Smooth muscle cell (in vitro differentiated cells): ENCODE data around the gene HES1. TPM values are rescaled to one million over a fixed set of nuclear protein-coding genes. Genes with fewer than 3 reads are reported as not detected.

ENCODE experiments used
- DNase-seq: peaks from one replicate; lab custom pipeline; 2025; ENCODE audit not compliant: unreplicated experiment; lab: John Stamatoyannopoulos, UW
- H2AFZ ChIP-seq: fragments of 200-600 bp; sonication (generic); 2 replicates; pipeline ENCODE4 v1.6.0; 2016; ENCODE audit warnings: antibody characterized with exemption, low read depth, mild to moderate bottlenecking
- H3F3A ChIP-seq: fragments of 200-600 bp; sonication (generic); 2 replicates; pipeline ENCODE4 v1.6.0; 2017; ENCODE audit warnings: antibody characterized with exemption, low read depth
- H3K27ac ChIP-seq: fragments of 200-600 bp; sonication (generic); 2 replicates; pipeline ENCODE4 v1.5.1; 2016; ENCODE audit warnings: low read depth, mild to moderate bottlenecking
- H3K27me3 ChIP-seq: fragments of 200-600 bp; sonication (generic); 2 replicates; pipeline ENCODE4 v1.6.1; 2016; ENCODE audit warnings: low read depth, mild to moderate bottlenecking
- H3K36me3 ChIP-seq: fragments of 200-600 bp; sonication (generic); 2 replicates; pipeline ENCODE4 v1.5.1; 2016; ENCODE audit warnings: low read depth
- H3K4me1 ChIP-seq: fragments of 200-600 bp; sonication (generic); 2 replicates; pipeline ENCODE4 v1.5.1; 2016; ENCODE audit warnings: low read depth
- H3K4me2 ChIP-seq: fragments of 200-600 bp; sonication (generic); 2 replicates; pipeline ENCODE4 v1.6.0; 2016; ENCODE audit warnings: mild to moderate bottlenecking
- H3K4me3 ChIP-seq: fragments of 200-600 bp; sonication (generic); 2 replicates; pipeline ENCODE4 v1.5.1; 2016; ENCODE audit warnings: mild to moderate bottlenecking
- H3K79me2 ChIP-seq: fragments of 200-600 bp; sonication (generic); 2 replicates; pipeline ENCODE4 v1.6.0; 2016; ENCODE audit warnings: low read depth, mild to moderate bottlenecking
- H3K9ac ChIP-seq: fragments of 200-600 bp; sonication (generic); 2 replicates; pipeline ENCODE4 v1.6.0; 2016; ENCODE audit warnings: low read depth
- H3K9me3 ChIP-seq: fragments of 200-600 bp; sonication (generic); replicated peaks from 2 replicates; pipeline ENCODE4 v1.5.1; 2016; ENCODE audit warnings: low read depth
- H4K20me1 ChIP-seq: fragments of 200-600 bp; sonication (generic); 2 replicates; pipeline ENCODE4 v1.6.0; 2016; ENCODE audit warnings: low read depth
- CTCF ChIP-seq: fragments of 200-600 bp; sonication (generic); IDR thresholded peaks from 2 replicates; pipeline ENCODE4 v1.5.1; 2017; ENCODE audit warnings: borderline replicate concordance, mild to moderate bottlenecking, antibody characterized with exemption; ENCODE audit not compliant: insufficient read depth, poor library complexity, severe bottlenecking
- WGBS: methylation state at CpG from one replicate; pipeline ENCODE4 v1.1.7; 2016; ENCODE audit warnings: low lambda C conversion rate; 5-methylcytosine and 5-hydroxymethylcytosine counted together
- polyA plus RNA-seq: library from polyadenylated mRNA; unstranded; fragments of >200 nt; fragmentation: Nextera tagmentation; extraction: Ambion mirVana; gene quantifications from 2 replicates; pipeline ENCODE4 v1.2.1, GENCODE V29; 2016
- total RNA-seq: library from RNA; depleted of rRNA; stranded (reverse); fragments of >200 nt; gene quantifications from 2 replicates; pipeline ENCODE4 v1.2.3, GENCODE V29; 2014

HES1 gene
- total and polyA plus RNA-seq, 2 experiments from 2014 or later = 59.9 to 69.5 TPM

- no peaks in the 10 kb centered on the region for H3K9me3 ChIP-seq
- H3K4me3 ChIP-seq = no peak overlapping the region
- H3F3A ChIP-seq = no peaks in the 10 kb centered on the region
- DNase-seq = no peak
- 72% methylated on average over 9 of the region's 9 CpGs for WGBS
- H3K36me3 ChIP-seq = no peaks in the 10 kb centered on the region
- H3K4me2 ChIP-seq = no peak overlapping the region
- H3K27ac ChIP-seq = no peak overlapping the region
- no peaks in the 10 kb centered on the region for H3K79me2 ChIP-seq
- H3K4me1 ChIP-seq = no peaks in the 10 kb centered on the region
- H3K27me3 ChIP-seq = no peaks in the 10 kb centered on the region
- H3K9ac ChIP-seq = no peak overlapping the region
- no peak overlapping the region for H2AFZ ChIP-seq
- TF ChIP-seq CTCF = no peak
- no peaks in the 10 kb centered on the region for H4K20me1 ChIP-seq
Measured at GRCh38 chr3:194112120-194113106, 23.5 kb upstream of the HES1 start.

GRCh38 chr3:194114123-194114522, 21.8 kb upstream of the HES1 start:
- WGBS = 93% methylated on average over 7 of the region's 7 CpGs
- no peak overlapping the region for H3K9ac ChIP-seq
- H3K36me3 ChIP-seq = no peaks in the 10 kb centered on the region
- no peaks in the 10 kb centered on the region for H3K4me1 ChIP-seq
- H3K9me3 ChIP-seq = no peaks in the 10 kb centered on the region
- no peak overlapping the region for H3K4me2 ChIP-seq
- H3K27me3 ChIP-seq = no peaks in the 10 kb centered on the region
- no peak overlapping the region for H3K27ac ChIP-seq
- TF ChIP-seq CTCF = no peak
- no peak overlapping the region for H2AFZ ChIP-seq
- no peaks in the 10 kb centered on the region for H3K79me2 ChIP-seq
- no peaks in the 10 kb centered on the region for H4K20me1 ChIP-seq
- H3K4me3 ChIP-seq = no peak overlapping the region
- H3F3A ChIP-seq = no peaks in the 10 kb centered on the region
- DNase-seq = no peak

GRCh38 chr3:194117104-194117845, 18.7 kb upstream of the HES1 start:
- TF ChIP-seq CTCF = no peak
- Histone ChIP-seq H3F3A (no peaks in the 10 kb centered on the region), H3K36me3 (no peaks in the 10 kb centered on the region), H3K4me1 (no peaks in the 10 kb centered on the region), H3K4me3 (no peak overlapping the region), H4K20me1 (no peaks in the 10 kb centered on the region), H3K4me2 (no peak overlapping the region), H2AFZ (no peak overlapping the region), H3K9ac (no peak overlapping the region), H3K27ac (no peak overlapping the region), H3K79me2 (no peaks in the 10 kb centered on the region), H3K9me3 (no peaks in the 10 kb centered on the region), H3K27me3 (no peaks in the 10 kb centered on the region)
- WGBS = 78% methylated on average over 12 of the region's 12 CpGs
- no peak for DNase-seq
